Measurements from ENCODE around the gene PLK2.

Gene PLK2

GRCh38 chr5:58447226-58447625 lies 12.7 kb downstream of the PLK2 start:
- DNase-seq, result no peak

- no peak for DNase-seq
Measured at GRCh38 chr5:58446024-58446423, 13.9 kb downstream of the PLK2 start.

- no peak for DNase-seq
Measured at GRCh38 chr5:58444805-58445204, 15.1 kb downstream of the PLK2 start.

- no peak for DNase-seq
Measured at GRCh38 chr5:58440901-58441460, 18.9 kb downstream of the PLK2 start.

- no peak for DNase-seq
Measured at GRCh38 chr5:58439094-58439644, 20.7 kb downstream of the PLK2 start.

- DNase-seq, result no peak
Measured at GRCh38 chr5:58437661-58438060, 22.2 kb downstream of the PLK2 start.

GRCh38 chr5:58431832-58432231 lies 28.1 kb downstream of the PLK2 start:
- DNase-seq, result no peak

- no peak for DNase-seq
Measured at GRCh38 chr5:58412932-58413331, 47.0 kb downstream of the PLK2 start.

- no peak for DNase-seq
Measured at GRCh38 chr5:58412081-58412480, 47.8 kb downstream of the PLK2 start.

GRCh38 chr5:58411372-58411771 lies 48.5 kb downstream of the PLK2 start:
- no peak for DNase-seq

- DNase-seq, result no peak
Measured at GRCh38 chr5:58410441-58410840, 49.4 kb downstream of the PLK2 start.

GRCh38 chr5:58407042-58407719 lies 52.7 kb downstream of the PLK2 start:
- no peak for DNase-seq

GRCh38 chr5:58406394-58406793 lies 53.5 kb downstream of the PLK2 start:
- no peak for DNase-seq

GRCh38 chr5:58405175-58405574 lies 54.7 kb downstream of the PLK2 start:
- no peak for DNase-seq

GRCh38 chr5:58404734-58405133 lies 55.2 kb downstream of the PLK2 start:
- DNase-seq, result no peak

Measured in NCI-H2081 treated with DMSO at 0.1 percent for 48 hours (cell line).